ENCODE data around the gene DLG2.
"Not testable (repeated sequence)": the region's sequence is repeated elsewhere in the genome, so short reads cannot be mapped to it uniquely, and the experiment has no call there.

The DLG2 gene

GRCh38 chr11:84800755-84801346 lies 826.3 kb downstream of the DLG2 start:
- Histone ChIP-seq H3K27me3 (ENCODE audit: control insufficient read depth, insufficient read depth, low read length, poor library complexity, severe bottlenecking) (no peaks in the 10 kb centered on the region), H3K4me1 (ENCODE audit: control insufficient read depth, insufficient read depth, low read length) (no peaks in the 10 kb centered on the region), H3K36me3 (ENCODE audit: control insufficient read depth, insufficient read depth, low read length) (no peaks in the 10 kb centered on the region), H3K4me3 (ENCODE audit: insufficient read depth, low read depth, low read length) (no peak overlapping the region), H3K27ac (ENCODE audit: insufficient read depth, low read depth, low read length, poor library complexity, severe bottlenecking) (no peak overlapping the region), H3K9me3 (ENCODE audit: control insufficient read depth, low read length) (no peaks in the 10 kb centered on the region)
- 89 to 91% methylated on average over 5 to 7 of the region's 8 CpGs for WGBS, 2 experiments

- 89 to 90% methylated on average over 2 to 3 of the region's 3 CpGs for WGBS, 2 experiments
- Histone ChIP-seq H3K27me3 (ENCODE audit: control insufficient read depth, insufficient read depth, low read length, poor library complexity, severe bottlenecking) (no peaks in the 10 kb centered on the region), H3K27ac (ENCODE audit: insufficient read depth, low read depth, low read length, poor library complexity, severe bottlenecking) (no peak overlapping the region), H3K4me3 (ENCODE audit: insufficient read depth, low read depth, low read length) (no peak overlapping the region), H3K36me3 (ENCODE audit: control insufficient read depth, insufficient read depth, low read length) (no peaks in the 10 kb centered on the region), H3K9me3 (ENCODE audit: control insufficient read depth, low read length) (no peaks in the 10 kb centered on the region), H3K4me1 (ENCODE audit: control insufficient read depth, insufficient read depth, low read length) (no peaks in the 10 kb centered on the region)
Measured at GRCh38 chr11:84799112-84799511, 828.0 kb downstream of the DLG2 start.

GRCh38 chr11:84795698-84796097 lies 831.4 kb downstream of the DLG2 start:
- 91 to 94% methylated on average over 8 of the region's 8 CpGs for WGBS, 2 experiments
- H3K27me3 ChIP-seq (ENCODE audit: control insufficient read depth, insufficient read depth, low read length, poor library complexity, severe bottlenecking): no peaks in the 10 kb centered on the region
- no peak overlapping the region for H3K27ac ChIP-seq (ENCODE audit: insufficient read depth, low read depth, low read length, poor library complexity, severe bottlenecking)
- H3K4me3 ChIP-seq (ENCODE audit: insufficient read depth, low read depth, low read length): no peak overlapping the region
- no peaks in the 10 kb centered on the region for H3K36me3 ChIP-seq (ENCODE audit: control insufficient read depth, insufficient read depth, low read length)
- no peaks in the 10 kb centered on the region for H3K9me3 ChIP-seq (ENCODE audit: control insufficient read depth, low read length)
- H3K4me1 ChIP-seq (ENCODE audit: control insufficient read depth, insufficient read depth, low read length): no peaks in the 10 kb centered on the region

- Histone ChIP-seq H3K27ac (ENCODE audit: insufficient read depth, low read depth, low read length, poor library complexity, severe bottlenecking) (no peak overlapping the region), H3K9me3 (ENCODE audit: control insufficient read depth, low read length) (no peaks in the 10 kb centered on the region), H3K4me1 (ENCODE audit: control insufficient read depth, insufficient read depth, low read length) (no peaks in the 10 kb centered on the region), H3K4me3 (ENCODE audit: insufficient read depth, low read depth, low read length) (no peak overlapping the region), H3K27me3 (ENCODE audit: control insufficient read depth, insufficient read depth, low read length, poor library complexity, severe bottlenecking) (no peaks in the 10 kb centered on the region), H3K36me3 (ENCODE audit: control insufficient read depth, insufficient read depth, low read length) (no peaks in the 10 kb centered on the region)
- 93 to 97% methylated on average over 10 of the region's 10 CpGs for WGBS, 2 experiments
Measured at GRCh38 chr11:84794663-84795443, 832.3 kb downstream of the DLG2 start.

GRCh38 chr11:84793318-84793717 lies 833.8 kb downstream of the DLG2 start:
- Histone ChIP-seq H3K4me3 (ENCODE audit: insufficient read depth, low read depth, low read length) (no peak overlapping the region), H3K4me1 (ENCODE audit: control insufficient read depth, insufficient read depth, low read length) (no peaks in the 10 kb centered on the region), H3K27ac (ENCODE audit: insufficient read depth, low read depth, low read length, poor library complexity, severe bottlenecking) (no peak overlapping the region), H3K27me3 (ENCODE audit: control insufficient read depth, insufficient read depth, low read length, poor library complexity, severe bottlenecking) (no peaks in the 10 kb centered on the region), H3K9me3 (ENCODE audit: control insufficient read depth, low read length) (no peaks in the 10 kb centered on the region), H3K36me3 (ENCODE audit: control insufficient read depth, insufficient read depth, low read length) (no peaks in the 10 kb centered on the region)
- 91 to 100% methylated on average over 1 to 2 of the region's 2 CpGs for WGBS, 2 experiments

GRCh38 chr11:84790849-84791427 lies 836.2 kb downstream of the DLG2 start:
- no peak overlapping the region for H3K4me3 ChIP-seq (ENCODE audit: insufficient read depth, low read depth, low read length)
- H3K36me3 ChIP-seq (ENCODE audit: control insufficient read depth, insufficient read depth, low read length): no peaks in the 10 kb centered on the region
- no peaks in the 10 kb centered on the region for H3K9me3 ChIP-seq (ENCODE audit: control insufficient read depth, low read length)
- H3K4me1 ChIP-seq (ENCODE audit: control insufficient read depth, insufficient read depth, low read length): no peaks in the 10 kb centered on the region
- H3K27me3 ChIP-seq (ENCODE audit: control insufficient read depth, insufficient read depth, low read length, poor library complexity, severe bottlenecking): no peaks in the 10 kb centered on the region
- H3K27ac ChIP-seq (ENCODE audit: insufficient read depth, low read depth, low read length, poor library complexity, severe bottlenecking): no peak overlapping the region
- WGBS, 2 experiments: 90 to 91% methylated on average over 3 to 4 of the region's 4 CpGs

GRCh38 chr11:84788220-84788619 lies 838.9 kb downstream of the DLG2 start:
- WGBS, 2 experiments: 93 to 94% methylated on average over 2 to 3 of the region's 4 CpGs
- Histone ChIP-seq H3K4me1 (ENCODE audit: control insufficient read depth, insufficient read depth, low read length) (no peaks in the 10 kb centered on the region), H3K36me3 (ENCODE audit: control insufficient read depth, insufficient read depth, low read length) (no peaks in the 10 kb centered on the region), H3K9me3 (ENCODE audit: control insufficient read depth, low read length) (no peaks in the 10 kb centered on the region), H3K27ac (ENCODE audit: insufficient read depth, low read depth, low read length, poor library complexity, severe bottlenecking) (no peak overlapping the region), H3K27me3 (ENCODE audit: control insufficient read depth, insufficient read depth, low read length, poor library complexity, severe bottlenecking) (no peaks in the 10 kb centered on the region), H3K4me3 (ENCODE audit: insufficient read depth, low read depth, low read length) (no peak overlapping the region)

- H3K4me3 ChIP-seq (ENCODE audit: insufficient read depth, low read depth, low read length); H3K27me3 ChIP-seq (ENCODE audit: control insufficient read depth, insufficient read depth, low read length, poor library complexity, severe bottlenecking); H3K9me3 ChIP-seq (ENCODE audit: control insufficient read depth, low read length); H3K27ac ChIP-seq (ENCODE audit: insufficient read depth, low read depth, low read length, poor library complexity, severe bottlenecking); H3K36me3 ChIP-seq (ENCODE audit: control insufficient read depth, insufficient read depth, low read length); H3K4me1 ChIP-seq (ENCODE audit: control insufficient read depth, insufficient read depth, low read length): not testable (repeated sequence)
- 94% methylated on average over 3 of the region's 4 CpGs; no CpG with 5 or more reads in 1 of the 2 experiments for WGBS, 2 experiments
Measured at GRCh38 chr11:84784158-84784557, 843.0 kb downstream of the DLG2 start.

GRCh38 chr11:84780689-84781293 lies 846.4 kb downstream of the DLG2 start:
- Histone ChIP-seq H3K9me3 (ENCODE audit: control insufficient read depth, low read length) (no peaks in the 10 kb centered on the region), H3K36me3 (ENCODE audit: control insufficient read depth, insufficient read depth, low read length) (no peaks in the 10 kb centered on the region), H3K4me1 (ENCODE audit: control insufficient read depth, insufficient read depth, low read length) (no peaks in the 10 kb centered on the region), H3K4me3 (ENCODE audit: insufficient read depth, low read depth, low read length) (no peak overlapping the region), H3K27me3 (ENCODE audit: control insufficient read depth, insufficient read depth, low read length, poor library complexity, severe bottlenecking) (no peaks in the 10 kb centered on the region), H3K27ac (ENCODE audit: insufficient read depth, low read depth, low read length, poor library complexity, severe bottlenecking) (no peak overlapping the region)
- WGBS, 2 experiments: 31 to 54% methylated on average over 1 to 2 of the region's 3 CpGs

- H3K27me3 ChIP-seq (ENCODE audit: control insufficient read depth, insufficient read depth, low read length, poor library complexity, severe bottlenecking): no peaks in the 10 kb centered on the region
- H3K4me3 ChIP-seq (ENCODE audit: insufficient read depth, low read depth, low read length): no peak overlapping the region
- 92 to 93% methylated on average over 1 to 2 of the region's 2 CpGs for WGBS, 2 experiments
- no peaks in the 10 kb centered on the region for H3K9me3 ChIP-seq (ENCODE audit: control insufficient read depth, low read length)
- no peak overlapping the region for H3K27ac ChIP-seq (ENCODE audit: insufficient read depth, low read depth, low read length, poor library complexity, severe bottlenecking)
- no peaks in the 10 kb centered on the region for H3K36me3 ChIP-seq (ENCODE audit: control insufficient read depth, insufficient read depth, low read length)
- no peaks in the 10 kb centered on the region for H3K4me1 ChIP-seq (ENCODE audit: control insufficient read depth, insufficient read depth, low read length)
Measured at GRCh38 chr11:84775503-84775902, 851.6 kb downstream of the DLG2 start.
